ENCODE measurements around the gene SEMA4D.

SEMA4D gene

DNA sequence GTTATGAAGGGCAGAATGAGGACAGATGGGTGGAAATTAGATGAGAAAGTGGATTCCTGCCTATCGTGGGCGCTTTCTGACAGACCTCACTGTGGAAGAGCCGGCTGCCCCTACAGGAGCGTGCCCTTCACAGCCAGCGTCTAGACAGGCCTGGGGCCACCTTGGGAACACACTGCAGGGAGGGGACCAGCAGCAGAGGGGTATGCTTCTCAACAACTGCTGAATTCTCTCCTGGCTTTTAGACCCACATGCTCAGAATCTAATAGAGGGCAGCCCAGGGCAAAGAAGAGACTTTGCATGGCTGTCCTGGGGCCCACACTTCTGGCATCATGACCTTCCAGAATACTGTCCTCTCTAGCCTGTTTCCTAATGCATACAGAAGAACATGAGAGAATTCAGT, 2.1 kb upstream of the SEMA4D start:
- TF ChIP-seq, protein P1, sequence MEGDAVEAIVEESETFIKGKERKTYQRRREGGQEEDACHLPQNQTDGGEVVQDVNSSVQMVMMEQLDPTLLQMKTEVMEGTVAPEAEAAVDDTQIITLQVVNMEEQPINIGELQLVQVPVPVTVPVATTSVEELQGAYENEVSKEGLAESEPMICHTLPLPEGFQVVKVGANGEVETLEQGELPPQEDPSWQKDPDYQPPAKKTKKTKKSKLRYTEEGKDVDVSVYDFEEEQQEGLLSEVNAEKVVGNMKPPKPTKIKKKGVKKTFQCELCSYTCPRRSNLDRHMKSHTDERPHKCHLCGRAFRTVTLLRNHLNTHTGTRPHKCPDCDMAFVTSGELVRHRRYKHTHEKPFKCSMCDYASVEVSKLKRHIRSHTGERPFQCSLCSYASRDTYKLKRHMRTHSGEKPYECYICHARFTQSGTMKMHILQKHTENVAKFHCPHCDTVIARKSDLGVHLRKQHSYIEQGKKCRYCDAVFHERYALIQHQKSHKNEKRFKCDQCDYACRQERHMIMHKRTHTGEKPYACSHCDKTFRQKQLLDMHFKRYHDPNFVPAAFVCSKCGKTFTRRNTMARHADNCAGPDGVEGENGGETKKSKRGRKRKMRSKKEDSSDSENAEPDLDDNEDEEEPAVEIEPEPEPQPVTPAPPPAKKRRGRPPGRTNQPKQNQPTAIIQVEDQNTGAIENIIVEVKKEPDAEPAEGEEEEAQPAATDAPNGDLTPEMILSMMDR (IDR thresholded peaks at IDR 0.05), result no peak

GRCh38 chr9:89498852-89499480, 1.1 kb upstream of the SEMA4D start:
- TF ChIP-seq, protein P1 (IDR thresholded peaks at IDR 0.05), result no peak

DNA sequence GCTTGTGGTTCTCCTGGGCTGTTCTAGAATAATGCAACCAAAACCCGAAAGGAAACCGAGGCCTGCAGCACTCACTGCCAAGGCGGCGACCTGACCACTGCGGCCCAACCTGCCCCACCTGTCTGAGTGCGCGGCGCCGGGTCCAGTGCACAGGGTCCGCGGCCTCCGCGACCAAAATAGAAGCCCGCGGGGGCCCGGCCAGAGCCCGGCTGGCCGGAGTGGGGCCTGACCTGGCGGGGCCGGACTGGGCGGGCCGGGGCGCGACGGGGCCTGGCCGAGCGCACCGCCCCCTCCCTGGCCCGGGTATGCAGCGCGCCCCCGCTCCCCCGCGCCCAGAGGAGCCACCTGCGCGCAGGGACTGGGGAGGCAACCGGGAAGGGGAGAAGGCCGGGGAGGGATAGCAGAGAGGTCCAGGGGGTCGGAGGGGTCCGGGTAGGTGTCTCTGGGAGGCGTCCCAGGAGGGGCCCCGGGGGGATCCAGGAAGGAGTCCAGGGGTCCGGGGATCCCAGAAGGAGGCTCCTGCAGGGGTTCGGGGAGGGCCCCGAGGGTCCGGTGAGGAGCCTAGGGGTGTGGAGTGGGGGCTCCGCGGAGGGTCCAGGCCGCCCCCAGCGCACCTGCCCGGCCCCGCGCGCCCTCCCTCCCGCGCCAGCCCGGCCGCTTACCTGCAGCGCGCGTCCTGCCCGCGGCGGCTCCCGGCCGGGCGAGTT, 503 bp downstream of the SEMA4D start:
- TF ChIP-seq, protein P1 (IDR thresholded peaks at IDR 0.05), result no peak

- TF ChIP-seq, protein P1 (IDR thresholded peaks at IDR 0.05), result no peak
Observed at GRCh38 chr9:89496645-89497256, 1.2 kb downstream of the SEMA4D start.

DNA sequence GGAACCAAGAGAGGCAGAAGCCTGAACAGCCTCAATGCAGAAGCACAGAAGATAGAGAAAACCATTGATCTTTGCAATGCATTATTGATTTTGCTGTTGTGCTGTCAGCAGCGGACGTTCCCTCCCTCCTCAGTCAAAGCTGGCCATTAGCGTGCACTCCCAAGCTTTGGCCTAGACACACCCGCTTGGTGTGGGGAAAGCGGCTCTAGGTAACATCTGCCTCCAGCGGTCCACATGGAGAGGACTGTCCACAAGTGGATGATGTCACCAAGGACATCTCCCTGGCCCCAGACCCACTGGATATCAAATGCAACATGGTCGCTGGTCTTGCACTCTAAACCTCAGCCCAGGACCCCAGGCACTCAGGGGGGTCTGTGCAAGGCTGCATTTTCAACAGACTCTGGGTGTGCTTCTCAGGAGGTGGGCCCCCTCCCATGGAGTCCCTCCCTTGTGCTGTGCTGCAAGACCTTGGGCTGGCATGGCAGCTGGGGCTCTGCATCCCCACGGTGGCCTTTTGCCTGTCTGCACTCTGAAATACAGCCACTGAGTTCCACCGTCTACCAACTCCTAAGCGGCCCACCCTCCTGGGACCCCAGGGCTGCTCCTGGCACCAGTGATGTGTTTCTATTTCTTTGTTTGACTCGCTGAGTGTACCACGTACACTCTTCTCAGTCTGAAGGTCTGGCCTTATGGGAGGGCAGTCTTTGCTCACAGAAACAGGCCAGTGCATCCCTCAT, 1.9 kb downstream of the SEMA4D start:
- TF ChIP-seq, protein P1 (IDR thresholded peaks at IDR 0.05), result no peak

- TF ChIP-seq, protein P1 (IDR thresholded peaks at IDR 0.05), result no peak
Observed at GRCh38 chr9:89494199-89494598, 3.7 kb downstream of the SEMA4D start.

DNA sequence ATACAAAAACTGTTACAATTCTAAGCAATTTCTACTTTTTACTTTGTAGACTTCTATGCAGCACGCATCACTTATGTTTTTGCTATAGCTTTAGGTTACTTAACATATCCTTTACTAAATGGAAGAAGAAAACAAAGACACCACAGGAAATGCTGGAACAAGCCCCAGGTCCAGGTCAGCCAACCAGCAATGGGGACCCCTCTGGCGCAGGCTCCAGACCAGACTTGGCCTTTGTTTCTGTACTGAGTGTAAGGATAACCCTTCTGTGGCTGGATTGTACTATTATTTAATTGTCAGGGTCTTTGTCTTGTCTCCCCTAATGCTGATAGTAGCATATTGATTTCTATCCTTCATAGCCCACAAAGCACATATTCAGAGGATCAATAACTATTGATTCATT, 4.2 kb downstream of the SEMA4D start:
- TF ChIP-seq, protein P1 (IDR thresholded peaks at IDR 0.05), result no peak
